ENCODE data around the gene ENTPD7. TPM values are rescaled to one million over a fixed set of nuclear protein-coding genes. Genes with fewer than 3 reads are reported as not detected.
"Not testable (repeated sequence)": the region's sequence is repeated elsewhere in the genome, so short reads cannot be mapped to it uniquely, and the experiment has no call there.

Gene ENTPD7
- total RNA-seq, 2 experiments from 2014 or later: 4.3 to 7.4 TPM

DNA sequence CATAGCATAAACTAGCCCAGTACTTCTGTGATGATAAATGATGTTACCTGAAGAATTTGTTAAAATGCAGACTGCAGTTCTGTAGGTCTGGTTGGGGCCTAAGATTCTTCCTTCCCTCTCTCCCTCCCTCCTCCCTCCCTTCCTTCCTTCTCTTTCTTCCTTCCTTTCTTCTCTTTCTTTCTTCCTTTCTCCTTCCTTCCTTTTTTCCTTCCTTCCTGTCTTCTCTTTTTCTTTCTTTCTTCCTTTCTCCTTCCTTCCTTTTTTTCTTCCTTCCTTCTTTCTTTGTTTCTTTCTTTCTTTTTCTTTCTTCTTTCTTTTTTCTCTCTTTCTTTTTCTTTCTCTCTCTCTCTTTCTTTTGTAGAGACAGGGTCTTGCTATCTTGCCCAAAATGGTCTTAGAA lies 35.4 kb upstream of the ENTPD7 start:
- Mint-ChIP-seq H3K27me3 (no peaks in the 10 kb centered on the region), H3K4me1 (peaks cover 21% of the 10 kb centered on the region), H3K4me3 (no peak overlapping the region), H3K27ac (no peak overlapping the region), H3K36me3 (peaks cover 5% of the 10 kb centered on the region), H3K9me3 (ENCODE audit: low read depth) (no peaks in the 10 kb centered on the region)
- CTCF ChIA-PET: no interaction called here
- ATAC-seq (no peak), DNase-seq (no peak)

DNA sequence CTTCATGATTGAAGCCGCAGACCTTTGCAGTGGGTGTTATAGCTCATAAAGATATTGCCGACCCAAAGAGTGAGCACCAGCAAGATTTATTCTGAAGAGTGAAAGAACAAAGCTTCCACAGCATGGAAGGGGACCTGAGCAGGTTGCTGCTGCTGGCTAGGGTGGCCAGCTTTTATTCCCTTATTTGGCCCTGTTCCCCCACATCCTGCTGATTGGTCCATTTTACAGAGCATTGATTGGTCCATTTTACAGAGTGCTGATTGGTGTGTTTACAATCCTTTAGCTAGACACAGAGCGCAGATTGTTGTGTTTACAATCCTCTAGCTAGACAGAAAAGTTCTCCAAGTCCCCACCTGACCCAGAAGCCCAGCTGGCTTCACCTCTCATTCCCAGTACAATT lies 34.2 kb upstream of the ENTPD7 start:
- ATAC-seq; H3K4me3 Mint-ChIP-seq; H3K27ac Mint-ChIP-seq; H3K36me3 Mint-ChIP-seq; H3K9me3 Mint-ChIP-seq (ENCODE audit: low read depth); DNase-seq; H3K27me3 Mint-ChIP-seq: not testable (repeated sequence)
- H3K4me1 Mint-ChIP-seq: peaks cover 21% of the 10 kb centered on the region
- CTCF ChIA-PET: interaction anchor here (1.3 to 1.6 kb wide), 3 partner anchors 13 to 195 kb away, joined by 3 to 5 read pairs (median 5); partner anchors contain the start of genes COX15, CUTC and GOT1

DNA sequence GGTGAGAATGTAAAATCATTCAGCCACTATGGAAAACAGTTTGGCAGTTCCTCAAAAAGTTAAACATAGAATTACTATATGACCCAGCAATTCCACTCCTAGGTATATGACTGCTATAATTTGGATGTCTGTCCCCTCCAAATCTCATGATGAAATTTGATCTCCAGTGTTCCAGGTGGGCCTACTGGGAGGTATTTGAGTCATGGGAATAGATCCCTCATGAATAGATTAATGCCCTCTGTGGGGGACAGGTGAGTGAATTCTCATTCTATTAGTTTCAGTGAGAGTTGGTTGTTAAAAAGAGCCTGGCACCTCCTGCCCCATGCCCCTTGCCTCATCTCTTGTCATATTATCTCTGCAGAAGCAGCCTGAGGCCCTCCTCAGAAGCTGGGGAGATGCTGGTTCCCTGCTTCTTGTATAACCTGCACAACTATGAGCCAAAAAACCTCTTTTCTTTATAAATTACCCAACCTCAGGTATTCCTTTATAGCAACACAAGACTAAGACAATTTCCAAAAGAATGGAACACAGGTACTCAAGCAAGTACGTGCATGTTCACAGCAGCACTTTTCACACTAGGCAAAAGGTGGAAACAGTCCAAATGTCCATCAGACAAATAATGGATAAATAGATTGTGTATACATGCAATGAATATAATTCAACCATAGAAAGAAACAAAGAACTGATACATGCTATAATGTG lies 30.2 kb upstream of the ENTPD7 start:
- DNase-seq (no peak), ATAC-seq (no peak)
- Mint-ChIP-seq H3K36me3 (no peaks in the 10 kb centered on the region), H3K4me3 (no peak overlapping the region), H3K9me3 (ENCODE audit: low read depth) (no peaks in the 10 kb centered on the region), H3K27ac (no peak overlapping the region), H3K4me1 (peaks cover 13% of the 10 kb centered on the region), H3K27me3 (peaks cover 11% of the 10 kb centered on the region)
- CTCF ChIA-PET: no interaction called here

DNA sequence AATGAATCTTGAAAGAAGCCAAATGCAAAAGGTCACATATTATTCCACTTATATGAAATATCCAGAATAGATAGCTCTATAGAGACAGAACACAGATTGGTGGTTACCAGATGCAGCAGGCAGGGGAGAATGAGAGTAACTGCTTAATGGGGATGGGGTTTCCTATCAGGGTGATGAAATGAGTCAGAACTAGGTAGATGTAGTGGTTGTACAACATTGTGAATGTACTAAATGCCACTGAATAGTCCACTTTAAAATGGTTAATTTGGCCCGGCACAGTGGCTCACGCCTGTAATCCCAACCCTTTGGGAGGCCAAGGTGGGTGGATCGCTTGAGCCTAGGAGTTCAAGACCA lies 29.7 kb upstream of the ENTPD7 start:
- H3K27me3 Mint-ChIP-seq: peaks cover 16% of the 10 kb centered on the region
- CTCF ChIA-PET: no interaction called here
- no peak overlapping the region for H3K4me3 Mint-ChIP-seq

DNA sequence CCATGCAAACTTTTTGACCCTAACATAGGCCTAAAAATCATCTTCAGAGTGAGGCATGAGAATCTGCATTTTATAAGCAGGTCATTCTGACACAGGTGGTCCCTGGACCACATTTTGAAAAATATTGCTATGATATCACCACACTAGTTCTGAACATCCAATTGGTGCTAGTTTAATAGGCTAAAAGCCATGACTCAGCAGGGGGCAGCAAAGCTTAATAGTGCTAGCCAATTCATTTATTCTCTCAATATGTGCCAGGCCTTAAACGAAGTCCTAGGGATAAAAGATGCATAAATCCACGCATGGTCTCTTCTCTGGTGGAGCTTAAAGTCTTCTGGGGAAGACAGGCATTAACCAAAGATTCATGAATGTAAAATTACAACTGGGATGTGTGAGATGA lies 28.9 kb upstream of the ENTPD7 start:
- ATAC-seq (no peak), DNase-seq (no peak)
- H3K4me3 Mint-ChIP-seq: no peak overlapping the region
- no peaks in the 10 kb centered on the region for H3K36me3 Mint-ChIP-seq
- no peaks in the 10 kb centered on the region for H3K9me3 Mint-ChIP-seq (ENCODE audit: low read depth)
- CTCF ChIA-PET: interaction anchor here (1.6 to 1.7 kb wide), 2 partner anchors 8 to 29 kb away, joined by 4 to 8 read pairs; partner anchors contain the start of gene ENTPD7
- H3K27me3 Mint-ChIP-seq: peaks cover 22% of the 10 kb centered on the region
- peaks cover 11% of the 10 kb centered on the region for H3K4me1 Mint-ChIP-seq
- no peak overlapping the region for H3K27ac Mint-ChIP-seq

More for the DNA sequence above, 29.7 kb upstream of the ENTPD7 start:
- no peaks in the 10 kb centered on the region for H3K9me3 Mint-ChIP-seq (ENCODE audit: low read depth)
- H3K36me3 Mint-ChIP-seq: no peaks in the 10 kb centered on the region
- no peak for ATAC-seq
- H3K27ac Mint-ChIP-seq: no peak overlapping the region
- peaks cover 11% of the 10 kb centered on the region for H3K4me1 Mint-ChIP-seq
- no peak for DNase-seq

DNA sequence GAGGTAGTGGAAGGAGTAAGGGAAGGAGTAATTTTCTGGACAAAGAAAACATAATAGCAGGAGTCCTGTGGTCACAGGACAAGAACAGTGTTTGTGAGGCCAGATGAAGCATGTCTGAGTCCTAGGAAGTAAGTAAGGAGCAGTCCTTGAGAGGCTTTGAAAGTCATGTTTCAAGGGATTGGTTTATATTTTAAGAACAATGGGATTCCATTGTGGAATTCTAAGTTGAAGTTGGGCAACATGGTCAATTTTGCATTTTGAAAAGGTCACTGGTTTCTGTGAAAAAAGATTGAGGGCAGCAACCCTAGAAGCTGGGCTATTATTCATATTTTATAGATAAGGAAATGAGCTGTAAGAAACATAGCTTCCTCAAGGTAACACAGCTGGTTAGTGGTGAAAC lies 28.3 kb upstream of the ENTPD7 start:
- no peak for DNase-seq
- peaks cover 27% of the 10 kb centered on the region for H3K27me3 Mint-ChIP-seq
- no peak for ATAC-seq
- no peak overlapping the region for H3K4me3 Mint-ChIP-seq
- no peak overlapping the region for H3K27ac Mint-ChIP-seq
- H3K4me1 Mint-ChIP-seq: peaks cover 11% of the 10 kb centered on the region
- CTCF ChIA-PET: interaction anchor here (1.6 to 1.7 kb wide), 2 partner anchors 9 to 28 kb away, joined by 4 to 8 read pairs; partner anchors contain the start of gene ENTPD7
- H3K9me3 Mint-ChIP-seq (ENCODE audit: low read depth): no peaks in the 10 kb centered on the region
- H3K36me3 Mint-ChIP-seq: no peaks in the 10 kb centered on the region

DNA sequence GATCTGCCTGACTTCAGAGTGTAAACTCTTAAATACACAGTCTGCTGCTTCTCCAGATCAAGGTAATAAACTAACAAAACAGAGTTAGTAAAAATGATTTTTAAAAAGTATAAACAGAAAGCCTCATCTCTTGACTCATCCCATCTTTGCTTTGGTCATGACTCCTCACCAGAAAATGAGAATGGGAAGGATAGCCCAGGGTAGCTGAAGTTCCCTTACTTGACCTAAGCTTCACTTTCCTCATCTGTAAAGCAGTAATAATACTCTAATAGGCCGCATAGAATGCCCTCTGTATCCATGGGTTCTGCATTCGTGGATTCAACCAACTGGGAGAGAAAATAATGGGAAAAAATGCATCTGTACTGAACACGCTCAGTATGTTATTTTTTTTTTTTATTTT lies 27.8 kb upstream of the ENTPD7 start:
- H3K4me1 Mint-ChIP-seq: peaks cover 11% of the 10 kb centered on the region
- no peaks in the 10 kb centered on the region for H3K9me3 Mint-ChIP-seq (ENCODE audit: low read depth)
- DNase-seq (no peak), ATAC-seq (no peak)
- H3K4me3 Mint-ChIP-seq: no peak overlapping the region
- CTCF ChIA-PET: interaction anchor here (1.6 to 1.7 kb wide), 2 partner anchors 9 to 28 kb away, joined by 4 to 8 read pairs; partner anchors contain the start of gene ENTPD7
- no peaks in the 10 kb centered on the region for H3K36me3 Mint-ChIP-seq
- peaks cover 31% of the 10 kb centered on the region for H3K27me3 Mint-ChIP-seq
- no peak overlapping the region for H3K27ac Mint-ChIP-seq

DNA sequence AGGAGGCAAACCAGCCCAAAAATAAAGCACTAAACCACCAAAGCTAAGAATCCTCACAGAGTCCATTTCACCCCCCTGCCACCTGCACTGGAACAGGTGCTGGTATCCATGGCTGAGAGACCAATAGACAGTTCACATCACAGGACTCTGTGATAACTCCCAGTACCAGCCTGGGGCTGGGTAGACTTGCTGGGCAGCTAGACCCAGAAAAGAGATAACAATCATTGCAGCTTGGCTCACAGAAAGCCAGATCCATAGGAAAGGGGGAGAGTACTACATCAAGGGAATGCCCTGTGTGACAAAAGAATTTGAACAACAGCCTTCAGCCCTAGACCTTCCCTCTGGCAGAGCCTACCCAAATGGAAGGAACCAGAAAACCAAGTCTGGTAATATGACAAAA lies 25.5 kb upstream of the ENTPD7 start:
- Mint-ChIP-seq H3K9me3 (ENCODE audit: low read depth) (no peaks in the 10 kb centered on the region), H3K27ac (no peak overlapping the region), H3K4me1 (peaks cover 4% of the 10 kb centered on the region), H3K4me3 (no peak overlapping the region), H3K27me3 (peaks cover 53% of the 10 kb centered on the region), H3K36me3 (no peaks in the 10 kb centered on the region)
- CTCF ChIA-PET: no interaction called here
- no peak for ATAC-seq
- no peak for DNase-seq

DNA sequence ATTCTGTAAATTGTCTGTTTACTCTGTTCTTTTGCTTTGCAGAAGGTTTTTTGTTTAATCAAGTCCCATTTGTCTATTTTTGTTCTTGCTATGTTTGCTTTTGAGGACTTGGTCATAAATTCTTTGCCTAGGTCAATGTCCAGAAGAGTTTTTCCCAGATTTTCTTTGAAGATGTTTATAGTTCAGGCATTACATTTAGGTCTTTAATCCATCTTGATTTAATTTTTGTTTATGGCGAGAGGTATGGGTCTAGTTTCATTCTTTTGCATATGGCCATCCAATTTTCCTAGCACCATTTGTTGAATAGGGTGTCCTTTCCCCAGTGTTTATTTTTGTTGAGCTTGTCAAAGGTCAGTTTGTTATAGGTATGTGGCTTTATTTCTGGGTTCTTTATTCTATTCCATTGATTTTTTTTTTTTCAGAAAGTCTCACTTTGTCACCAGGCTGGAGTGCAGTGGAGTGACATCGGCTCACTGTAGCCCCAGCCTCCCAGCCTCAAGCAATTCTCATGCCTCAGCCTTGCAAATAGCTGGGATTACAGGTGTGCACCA lies 11.6 kb upstream of the ENTPD7 start:
- no peaks in the 10 kb centered on the region for H3K36me3 Mint-ChIP-seq
- CTCF ChIA-PET: no interaction called here
- ATAC-seq (no peak), DNase-seq (no peak)
- H3K4me1 Mint-ChIP-seq: no peaks in the 10 kb centered on the region
- no peaks in the 10 kb centered on the region for H3K9me3 Mint-ChIP-seq (ENCODE audit: low read depth)
- H3K27me3 Mint-ChIP-seq: peaks cover 56% of the 10 kb centered on the region
- H3K27ac Mint-ChIP-seq: no peak overlapping the region
- H3K4me3 Mint-ChIP-seq: no peak overlapping the region

DNA sequence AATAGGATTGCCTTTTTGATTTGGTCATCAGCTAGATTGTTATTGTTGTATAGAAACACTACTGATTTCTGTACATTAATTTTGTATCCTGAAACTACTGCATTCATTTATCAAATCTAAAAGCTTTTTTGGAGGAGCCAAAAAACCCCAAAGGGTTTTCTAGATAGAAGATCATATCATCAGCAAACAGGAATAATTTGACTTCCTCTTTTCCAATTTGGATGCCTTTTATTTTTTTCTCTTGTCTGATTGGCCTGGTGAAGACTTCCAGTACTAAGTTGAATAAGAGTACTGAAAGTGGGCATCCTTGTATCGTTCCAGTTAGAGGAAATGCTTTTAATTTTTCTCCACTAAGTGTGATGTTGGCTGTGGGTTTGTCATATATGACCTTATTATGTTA lies 10.6 kb upstream of the ENTPD7 start:
- Mint-ChIP-seq H3K27ac (no peak overlapping the region), H3K9me3 (ENCODE audit: low read depth) (no peaks in the 10 kb centered on the region), H3K36me3 (no peaks in the 10 kb centered on the region), H3K27me3 (peaks cover 60% of the 10 kb centered on the region), H3K4me1 (no peaks in the 10 kb centered on the region), H3K4me3 (no peak overlapping the region)
- ATAC-seq: no peak
- CTCF ChIA-PET: no interaction called here
- DNase-seq: no peak

DNA sequence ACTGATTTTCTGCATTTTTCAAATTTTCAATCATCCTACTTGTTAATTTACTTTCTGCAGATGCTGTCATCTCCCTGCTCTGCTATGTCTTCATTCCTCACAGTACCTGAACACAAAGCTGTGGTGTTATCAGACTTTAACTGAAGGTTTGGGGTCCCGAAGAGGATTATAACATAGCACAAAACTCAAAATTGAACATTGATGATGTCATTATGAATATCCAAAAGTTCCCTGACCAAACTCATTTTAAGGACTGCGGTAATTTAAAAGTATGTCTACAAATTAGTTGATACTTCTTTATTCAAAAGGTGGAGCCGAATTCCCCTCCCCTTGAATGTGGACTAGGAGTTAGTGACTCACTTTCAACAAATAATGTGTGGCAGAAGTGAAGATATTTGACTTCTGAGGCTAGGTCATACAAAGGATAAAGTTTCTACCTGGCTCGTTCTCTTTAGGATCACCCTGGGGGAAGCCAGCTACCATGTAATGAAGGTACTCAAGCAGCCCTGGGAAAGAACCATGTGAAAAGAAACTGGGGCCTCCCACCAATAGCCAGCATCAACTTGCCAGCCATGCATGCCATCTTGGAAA lies 6.4 kb upstream of the ENTPD7 start:
- Mint-ChIP-seq H3K27ac (no peak overlapping the region), H3K4me1 (no peaks in the 10 kb centered on the region), H3K9me3 (ENCODE audit: low read depth) (no peaks in the 10 kb centered on the region), H3K27me3 (peaks cover 55% of the 10 kb centered on the region), H3K4me3 (no peak overlapping the region), H3K36me3 (no peaks in the 10 kb centered on the region)
- no peak for DNase-seq
- CTCF ChIA-PET: no interaction called here
- no peak for ATAC-seq

DNA sequence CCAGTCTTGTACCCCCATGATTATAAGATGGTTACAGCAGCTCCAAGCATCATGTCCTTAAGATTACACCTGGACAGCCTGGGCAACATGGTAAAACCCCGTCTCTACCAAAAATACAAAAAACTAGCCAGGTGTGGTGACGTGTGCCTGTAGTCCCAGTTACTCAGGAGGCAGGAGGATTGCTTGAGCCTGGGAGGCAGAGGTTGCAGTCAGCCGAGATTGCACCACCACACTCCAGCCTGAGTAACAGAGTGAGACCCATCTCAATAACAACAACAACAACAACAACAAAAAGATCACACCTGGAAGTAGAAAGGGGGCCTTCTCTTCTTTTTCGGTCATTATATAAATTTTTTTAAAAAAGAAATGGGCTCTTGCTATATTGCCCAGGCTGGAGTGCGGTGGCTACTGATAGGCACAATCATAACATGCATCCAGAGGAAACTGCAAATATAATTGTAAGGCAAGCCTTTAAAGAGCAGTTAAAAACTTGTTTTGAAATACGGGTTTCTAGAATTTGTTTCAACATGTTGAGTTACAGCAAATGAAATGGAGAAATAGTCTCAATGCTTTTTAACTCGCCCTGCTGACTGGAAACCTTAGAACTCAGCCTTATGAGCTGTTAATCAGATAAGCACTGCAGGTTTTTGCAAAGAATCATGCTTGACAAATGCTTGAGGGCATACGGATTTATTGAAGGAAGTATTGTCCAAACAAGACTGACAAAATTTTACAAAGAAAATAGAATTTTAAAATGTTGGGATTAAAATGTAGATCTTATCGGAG lies 4.7 kb upstream of the ENTPD7 start:
- CTCF ChIA-PET: no interaction called here

DNA sequence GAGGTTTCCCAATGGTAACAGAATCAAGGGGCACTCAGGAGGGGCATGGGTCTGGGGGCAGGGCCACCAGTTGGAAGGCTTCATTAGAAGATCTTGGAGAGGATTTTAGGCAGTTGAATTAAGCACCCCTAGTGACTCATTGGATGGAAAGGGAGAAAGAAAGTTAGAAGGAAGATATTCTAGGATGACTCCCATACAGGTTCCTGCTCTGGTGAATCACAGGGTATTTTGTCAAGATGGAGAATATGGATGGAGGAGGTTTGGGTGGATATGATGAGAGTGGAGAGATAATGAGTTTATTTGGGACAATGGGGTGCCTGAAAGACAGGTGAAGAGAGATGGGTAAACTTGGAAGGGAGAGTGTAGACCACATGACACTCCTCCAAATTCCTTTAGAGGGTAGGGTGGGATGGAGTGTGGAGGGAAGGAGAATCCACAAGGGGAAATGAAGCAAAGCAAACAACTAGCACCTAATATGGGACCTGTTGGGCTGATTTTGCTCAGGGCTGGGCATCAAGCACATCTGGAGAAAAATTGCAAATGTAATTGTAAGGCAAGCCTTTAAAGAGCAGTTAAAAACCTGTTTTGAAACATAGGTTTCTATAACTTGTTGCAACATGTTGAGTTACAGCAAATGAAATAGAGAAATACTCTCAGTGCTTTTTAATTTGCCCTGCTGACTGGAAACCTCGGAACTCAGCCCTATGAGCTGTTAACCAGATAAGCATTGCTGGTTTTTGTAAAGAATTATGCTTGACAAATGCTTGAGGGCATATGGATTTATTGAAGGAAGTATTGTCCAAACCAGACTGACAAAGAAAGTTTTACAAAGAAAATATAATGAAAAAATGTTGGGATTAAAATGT lies 2.9 kb upstream of the ENTPD7 start:
- ATAC-seq: no peak
- Mint-ChIP-seq H3K9me3 (ENCODE audit: low read depth) (no peaks in the 10 kb centered on the region), H3K27ac (no peak overlapping the region), H3K27me3 (peaks cover 32% of the 10 kb centered on the region), H3K4me3 (no peak overlapping the region), H3K4me1 (peaks cover 20% of the 10 kb centered on the region), H3K36me3 (no peaks in the 10 kb centered on the region)
- DNase-seq: no peak
- CTCF ChIA-PET: no interaction called here

More for the DNA sequence above, 4.7 kb upstream of the ENTPD7 start:
- no peak overlapping the region for H3K27ac Mint-ChIP-seq
- H3K4me1 Mint-ChIP-seq: peaks cover 9% of the 10 kb centered on the region
- DNase-seq: no peak
- peaks cover 47% of the 10 kb centered on the region for H3K27me3 Mint-ChIP-seq
- H3K36me3 Mint-ChIP-seq: no peaks in the 10 kb centered on the region
- H3K9me3 Mint-ChIP-seq (ENCODE audit: low read depth): no peaks in the 10 kb centered on the region
- no peak overlapping the region for H3K4me3 Mint-ChIP-seq
- ATAC-seq: no peak

Measured in activated CD8-positive, alpha-beta memory T cell treated with anti-CD3 and anti-CD28 coated beads, Interleukin-2, amount 10 ng/mL, durations not matched to agents 7 days and 5 days (primary cell).